ENCODE data around the gene PBX1. TPM values are rescaled to one million over a fixed set of nuclear protein-coding genes. Genes with fewer than 3 reads are reported as not detected.

PBX1 gene
- total and polyA plus RNA-seq, 2 donors from 2014 or later: 14.9 to 91.5 TPM

DNA sequence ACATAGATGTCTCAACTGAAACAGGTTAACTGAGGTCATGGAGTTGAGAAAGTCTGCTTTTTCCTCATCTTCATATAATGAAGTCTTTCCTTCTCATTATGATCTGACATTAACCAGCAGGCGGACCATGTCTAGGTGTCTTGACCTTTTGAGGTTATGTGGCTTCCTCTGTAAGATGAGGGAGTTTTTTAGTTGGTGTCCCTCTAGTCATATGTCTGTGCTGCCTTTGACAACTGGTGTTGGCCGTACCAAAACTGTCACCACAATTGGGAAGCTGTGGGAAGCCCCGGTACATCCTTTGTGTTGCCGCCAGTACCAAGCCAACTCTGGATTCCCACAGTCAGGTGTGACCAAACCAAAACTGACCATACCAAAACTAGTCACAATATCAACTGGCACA is 105.1 kb downstream of the PBX1 start:
- Histone ChIP-seq H3K4me3 (ENCODE audit: low read length in 3 of 3) (no peak overlapping the region), H3K4me1 (ENCODE audit: control insufficient read depth in 2 of 3, insufficient read depth in 2 of 3, low read depth in 1 of 3, low read length in 3 of 3) (peaks cover 0 to 16% (median 15%) of the 10 kb centered on the region in 3 donors), H3K9me3 (ENCODE audit: control insufficient read depth in 2 of 3, insufficient read depth in 1 of 3, low read length in 3 of 3) (no peaks in the 10 kb centered on the region), H3K27me3 (ENCODE audit: control insufficient read depth, insufficient read depth, low read length) (no peaks in the 10 kb centered on the region), H3K9ac (ENCODE audit: low read length in 3 of 3) (no peak overlapping the region), H3K27ac (ENCODE audit: low read depth in 2 of 2, low read length in 2 of 2) (no peak overlapping the region), H3K36me3 (ENCODE audit: control insufficient read depth in 2 of 3, insufficient read depth in 3 of 3, low read length in 3 of 3) (no peaks in the 10 kb centered on the region)
- FAIRE-seq (no peak), DNase-seq (no peak)
- intact Hi-C loops (cut with DNase I): no loop called here
- TF ChIP-seq, protein P1, sequence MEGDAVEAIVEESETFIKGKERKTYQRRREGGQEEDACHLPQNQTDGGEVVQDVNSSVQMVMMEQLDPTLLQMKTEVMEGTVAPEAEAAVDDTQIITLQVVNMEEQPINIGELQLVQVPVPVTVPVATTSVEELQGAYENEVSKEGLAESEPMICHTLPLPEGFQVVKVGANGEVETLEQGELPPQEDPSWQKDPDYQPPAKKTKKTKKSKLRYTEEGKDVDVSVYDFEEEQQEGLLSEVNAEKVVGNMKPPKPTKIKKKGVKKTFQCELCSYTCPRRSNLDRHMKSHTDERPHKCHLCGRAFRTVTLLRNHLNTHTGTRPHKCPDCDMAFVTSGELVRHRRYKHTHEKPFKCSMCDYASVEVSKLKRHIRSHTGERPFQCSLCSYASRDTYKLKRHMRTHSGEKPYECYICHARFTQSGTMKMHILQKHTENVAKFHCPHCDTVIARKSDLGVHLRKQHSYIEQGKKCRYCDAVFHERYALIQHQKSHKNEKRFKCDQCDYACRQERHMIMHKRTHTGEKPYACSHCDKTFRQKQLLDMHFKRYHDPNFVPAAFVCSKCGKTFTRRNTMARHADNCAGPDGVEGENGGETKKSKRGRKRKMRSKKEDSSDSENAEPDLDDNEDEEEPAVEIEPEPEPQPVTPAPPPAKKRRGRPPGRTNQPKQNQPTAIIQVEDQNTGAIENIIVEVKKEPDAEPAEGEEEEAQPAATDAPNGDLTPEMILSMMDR (IDR thresholded peaks at IDR 0.05; ENCODE audit: borderline replicate concordance, extremely low read depth, insufficient read depth): no peak

DNA sequence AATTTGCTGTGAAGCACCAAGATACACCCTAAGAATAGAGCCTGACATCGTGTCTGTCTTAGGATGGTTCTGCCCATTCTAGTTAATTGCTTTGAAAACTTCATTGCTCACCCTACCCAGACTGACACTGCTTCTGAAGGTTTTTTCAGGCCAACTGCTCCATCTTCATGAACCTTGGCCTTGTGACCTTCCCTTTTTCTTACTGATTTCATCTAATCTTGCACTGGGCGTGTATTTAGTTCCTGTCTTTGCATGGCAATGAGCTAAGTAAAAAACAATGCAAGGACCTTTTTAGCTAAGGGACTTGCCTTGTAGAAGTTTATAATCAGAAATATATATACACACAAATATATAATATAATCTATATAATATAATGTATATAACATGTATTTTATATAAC is 108.0 kb downstream of the PBX1 start:
- H3K9me3 ChIP-seq (ENCODE audit: control insufficient read depth in 2 of 3, insufficient read depth in 1 of 3, low read length in 3 of 3): no peaks in the 10 kb centered on the region
- DNase-seq: no peak
- FAIRE-seq: no peak
- H3K27me3 ChIP-seq (ENCODE audit: control insufficient read depth, insufficient read depth, low read length): no peaks in the 10 kb centered on the region
- no peak overlapping the region for H3K27ac ChIP-seq (ENCODE audit: low read depth in 2 of 2, low read length in 2 of 2)
- no peak overlapping the region for H3K4me3 ChIP-seq (ENCODE audit: low read length in 3 of 3)
- peaks cover 0 to 10% (median 9%) of the 10 kb centered on the region in 3 donors for H3K4me1 ChIP-seq (ENCODE audit: control insufficient read depth in 2 of 3, insufficient read depth in 2 of 3, low read depth in 1 of 3, low read length in 3 of 3)
- intact Hi-C loops (cut with DNase I): no loop called here
- TF ChIP-seq, protein P1 (IDR thresholded peaks at IDR 0.05; ENCODE audit: borderline replicate concordance, extremely low read depth, insufficient read depth): no peak
- no peak overlapping the region for H3K9ac ChIP-seq (ENCODE audit: low read length in 3 of 3)
- no peaks in the 10 kb centered on the region for H3K36me3 ChIP-seq (ENCODE audit: control insufficient read depth in 2 of 3, insufficient read depth in 3 of 3, low read length in 3 of 3)

DNA sequence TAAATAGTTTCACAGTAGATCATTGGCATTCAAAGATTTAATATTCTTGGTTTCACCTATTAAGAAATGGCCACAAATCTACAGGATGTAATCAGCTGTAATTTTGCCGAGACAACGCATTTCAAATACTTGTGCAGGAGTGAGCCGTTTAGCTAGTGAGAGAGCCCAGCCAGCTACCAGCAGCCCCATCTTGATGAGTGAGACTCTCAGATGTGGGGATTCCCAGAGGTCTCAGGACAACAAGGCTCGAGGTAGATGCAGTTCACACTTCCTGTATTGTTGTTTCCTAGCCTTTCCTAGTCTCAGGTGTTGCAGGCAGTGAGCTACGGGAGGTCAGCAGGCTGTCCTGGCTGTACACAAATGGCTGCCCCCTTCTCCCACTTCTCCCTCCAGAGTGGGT is 108.6 kb downstream of the PBX1 start:
- intact Hi-C loops (cut with DNase I): no loop called here
- DNase-seq (no peak), FAIRE-seq (no peak)
- Histone ChIP-seq H3K9ac (ENCODE audit: low read length in 3 of 3) (no peak overlapping the region), H3K27ac (ENCODE audit: low read depth in 2 of 2, low read length in 2 of 2) (no peak overlapping the region), H3K4me1 (ENCODE audit: control insufficient read depth in 2 of 3, insufficient read depth in 2 of 3, low read depth in 1 of 3, low read length in 3 of 3) (peaks cover 0 to 14% (median 10%) of the 10 kb centered on the region in 3 donors), H3K27me3 (ENCODE audit: control insufficient read depth, insufficient read depth, low read length) (no peaks in the 10 kb centered on the region), H3K36me3 (ENCODE audit: control insufficient read depth in 2 of 3, insufficient read depth in 3 of 3, low read length in 3 of 3) (no peaks in the 10 kb centered on the region), H3K4me3 (ENCODE audit: low read length in 3 of 3) (no peak overlapping the region), H3K9me3 (ENCODE audit: control insufficient read depth in 2 of 3, insufficient read depth in 1 of 3, low read length in 3 of 3) (no peaks in the 10 kb centered on the region)
- TF ChIP-seq, protein P1 (IDR thresholded peaks at IDR 0.05; ENCODE audit: borderline replicate concordance, extremely low read depth, insufficient read depth): no peak

Data from kidney (tissue), 14 donors.